ENCODE data around the gene THTPA. TPM values are rescaled to one million over a fixed set of nuclear protein-coding genes. Genes with fewer than 3 reads are reported as not detected.

THTPA gene
- total RNA-seq, 1 donor from 2014 or later: 11.8 TPM

DNA sequence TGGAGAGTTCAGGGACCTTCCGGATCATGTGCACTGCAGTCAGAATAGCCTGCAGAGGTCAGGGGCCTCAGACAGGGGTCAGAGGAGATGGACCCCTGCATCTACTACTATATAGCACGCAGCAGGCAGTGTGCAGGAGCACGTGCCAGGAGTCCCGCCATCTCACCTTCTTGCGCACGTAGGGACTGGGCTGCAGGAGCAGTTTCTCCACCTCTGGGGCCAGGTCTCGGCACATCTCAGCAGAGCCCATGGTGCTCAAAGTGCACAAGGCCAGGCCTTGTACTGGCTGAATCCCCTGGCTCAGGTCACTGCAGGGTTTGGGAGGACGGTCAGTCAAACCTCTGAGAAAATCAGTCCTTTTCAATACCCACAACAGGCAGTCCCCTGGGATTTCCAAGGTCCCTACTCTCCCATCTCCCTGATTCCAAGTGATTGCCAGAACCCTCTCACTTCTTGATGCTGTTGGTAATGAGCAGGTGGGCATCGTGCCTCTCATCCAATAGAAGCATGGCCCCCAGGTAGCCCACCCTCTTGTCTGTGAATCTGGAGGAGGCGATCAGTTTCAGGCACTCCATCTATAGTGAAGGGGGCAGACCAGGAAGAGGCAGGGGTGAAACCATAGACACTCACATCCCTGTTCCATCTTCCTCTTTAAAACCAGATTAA lies 10.2 kb downstream of the THTPA start:
- H3K9me3 Mint-ChIP-seq (ENCODE audit: low read depth): no peaks in the 10 kb centered on the region
- H3K27ac Mint-ChIP-seq (ENCODE audit: unreplicated experiment): no peak overlapping the region
- peak; percentile 79 for DNase-seq (ENCODE audit: low spot score)

DNA sequence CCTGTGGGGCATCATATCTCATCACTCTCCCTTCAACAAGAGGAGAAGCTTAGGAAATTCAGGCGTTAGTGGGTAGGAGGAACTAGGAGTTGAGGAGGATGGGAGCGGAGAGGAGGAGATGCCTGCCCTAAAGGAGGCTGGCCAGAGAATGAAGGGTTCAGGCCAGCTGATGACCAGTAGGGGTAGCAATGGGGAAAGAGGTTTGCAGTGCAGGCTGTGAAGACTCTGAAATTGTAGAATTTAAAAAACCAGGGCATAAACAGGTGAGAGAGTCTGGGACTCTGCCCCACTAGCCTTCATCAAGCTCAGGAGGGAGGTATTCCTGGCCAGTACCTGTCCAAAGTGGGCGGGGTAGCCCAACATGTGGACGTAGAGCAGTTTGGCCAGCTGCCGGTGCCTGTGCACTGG lies 10.7 kb downstream of the THTPA start:
- peaks cover 9% of the 10 kb centered on the region for H3K27me3 Mint-ChIP-seq (ENCODE audit: low read depth)
- H3K9me3 Mint-ChIP-seq (ENCODE audit: low read depth): no peaks in the 10 kb centered on the region
- no peaks in the 10 kb centered on the region for H3K36me3 Mint-ChIP-seq (ENCODE audit: low read depth)
- H3K27ac Mint-ChIP-seq (ENCODE audit: unreplicated experiment): no peak overlapping the region
- H3K4me1 Mint-ChIP-seq (ENCODE audit: low read depth): peaks cover 21% of the 10 kb centered on the region
- TF ChIP-seq, protein P1, sequence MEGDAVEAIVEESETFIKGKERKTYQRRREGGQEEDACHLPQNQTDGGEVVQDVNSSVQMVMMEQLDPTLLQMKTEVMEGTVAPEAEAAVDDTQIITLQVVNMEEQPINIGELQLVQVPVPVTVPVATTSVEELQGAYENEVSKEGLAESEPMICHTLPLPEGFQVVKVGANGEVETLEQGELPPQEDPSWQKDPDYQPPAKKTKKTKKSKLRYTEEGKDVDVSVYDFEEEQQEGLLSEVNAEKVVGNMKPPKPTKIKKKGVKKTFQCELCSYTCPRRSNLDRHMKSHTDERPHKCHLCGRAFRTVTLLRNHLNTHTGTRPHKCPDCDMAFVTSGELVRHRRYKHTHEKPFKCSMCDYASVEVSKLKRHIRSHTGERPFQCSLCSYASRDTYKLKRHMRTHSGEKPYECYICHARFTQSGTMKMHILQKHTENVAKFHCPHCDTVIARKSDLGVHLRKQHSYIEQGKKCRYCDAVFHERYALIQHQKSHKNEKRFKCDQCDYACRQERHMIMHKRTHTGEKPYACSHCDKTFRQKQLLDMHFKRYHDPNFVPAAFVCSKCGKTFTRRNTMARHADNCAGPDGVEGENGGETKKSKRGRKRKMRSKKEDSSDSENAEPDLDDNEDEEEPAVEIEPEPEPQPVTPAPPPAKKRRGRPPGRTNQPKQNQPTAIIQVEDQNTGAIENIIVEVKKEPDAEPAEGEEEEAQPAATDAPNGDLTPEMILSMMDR (IDR thresholded peaks at IDR 0.05): peak; percentile 67
- no peak for DNase-seq (ENCODE audit: low spot score)
- peak overlapping the region; percentile 97 for H3K4me3 Mint-ChIP-seq (ENCODE audit: unreplicated experiment)

More for the DNA sequence above, 10.2 kb downstream of the THTPA start:
- Mint-ChIP-seq H3K4me1 (ENCODE audit: low read depth) (peaks cover 21% of the 10 kb centered on the region), H3K27me3 (ENCODE audit: low read depth) (peaks cover 6% of the 10 kb centered on the region), H3K4me3 (ENCODE audit: unreplicated experiment) (peak overlapping the region; percentile 97), H3K36me3 (ENCODE audit: low read depth) (no peaks in the 10 kb centered on the region)
- TF ChIP-seq, protein P1 (IDR thresholded peaks at IDR 0.05): no peak

DNA sequence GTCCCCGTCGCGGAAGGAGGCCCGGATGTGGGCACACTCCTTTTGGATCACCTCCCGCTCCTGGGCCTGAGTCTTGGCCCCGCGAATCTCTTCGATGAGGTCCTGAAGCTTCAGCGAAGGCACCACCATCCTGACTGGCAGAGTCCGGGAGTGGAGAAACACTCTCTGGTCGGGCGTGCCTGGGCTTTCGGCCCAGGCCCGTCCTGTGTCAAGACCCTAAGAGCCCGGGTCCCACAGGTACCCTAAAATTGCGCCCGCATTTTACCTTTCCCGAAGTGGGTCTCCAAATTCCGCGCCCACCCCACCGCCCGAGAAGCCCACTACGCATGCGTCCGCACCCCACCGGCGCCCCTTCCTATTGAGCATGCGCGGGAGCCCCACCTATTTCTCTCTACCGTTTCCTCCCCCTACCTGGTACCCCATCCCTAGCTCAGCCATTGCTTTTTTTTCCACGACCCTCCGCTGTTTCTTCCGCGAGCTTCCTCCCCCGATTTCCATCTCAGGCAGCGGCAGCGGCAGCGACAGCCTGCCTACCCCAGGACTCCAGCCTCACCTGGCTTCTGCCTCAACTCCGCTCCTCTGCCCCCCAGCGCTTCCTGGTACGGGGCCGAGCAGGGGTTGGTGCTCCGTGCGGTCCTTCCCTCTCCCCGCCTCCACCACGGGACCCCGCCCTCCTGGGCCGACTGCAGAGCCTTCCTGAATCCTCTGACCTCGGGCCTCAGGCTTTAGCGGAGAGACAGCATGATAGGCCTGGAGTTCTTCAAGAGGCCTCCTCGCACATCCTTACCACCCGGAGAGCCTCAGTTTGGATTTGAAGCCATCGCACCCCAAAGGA lies 11.3 kb downstream of the THTPA start, which contains the start of gene AP1G2:
Gene AP1G2 (minus strand): TSS at position 606 of the 835 bp plus-strand sequence. CDS start 477 bp downstream, at position 129.
- Mint-ChIP-seq H3K27ac (ENCODE audit: unreplicated experiment) (peak within 1 kb of the TSS; percentile 73), H3K4me1 (ENCODE audit: low read depth) (peaks cover 21% of the 10 kb centered on the region), H3K27me3 (ENCODE audit: low read depth) (peaks cover 15% of the 10 kb centered on the region), H3K36me3 (ENCODE audit: low read depth) (no peaks in the 10 kb centered on the region), H3K9me3 (ENCODE audit: low read depth) (no peaks in the 10 kb centered on the region), H3K4me3 (ENCODE audit: unreplicated experiment) (peak within 1 kb of the TSS; percentile 97)
- DNase-seq (ENCODE audit: low spot score): peak; percentile 92
- TF ChIP-seq, protein P1 (IDR thresholded peaks at IDR 0.05): peak; percentile 45

DNA sequence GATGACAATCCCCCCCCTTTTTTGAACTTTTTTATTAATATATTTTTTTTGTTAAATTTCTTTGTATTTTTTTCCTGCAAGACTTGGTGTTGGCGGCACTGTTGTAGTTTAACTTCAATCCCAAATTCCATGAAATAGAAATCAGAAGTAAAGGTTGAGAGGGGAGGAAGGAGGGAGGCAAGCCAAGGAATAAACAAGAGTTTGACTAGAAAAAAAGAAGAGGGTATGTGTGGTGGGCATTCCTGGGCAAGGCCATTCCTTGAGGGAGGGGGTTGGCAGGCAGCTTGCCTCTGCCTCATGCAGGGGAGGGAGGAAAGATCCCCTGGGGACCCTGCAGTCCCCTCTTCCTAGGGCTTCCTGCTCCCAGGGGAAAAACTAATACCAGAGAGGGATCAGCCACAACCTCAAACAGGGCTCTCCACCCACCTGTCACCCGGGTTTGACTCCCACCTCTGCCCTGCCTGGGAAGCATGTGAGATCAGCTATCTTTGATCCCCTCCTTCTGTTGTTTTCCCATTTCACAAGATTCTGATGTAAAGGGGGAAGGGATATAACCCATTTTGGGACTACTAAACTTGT lies 12.0 kb downstream of the THTPA start:
- peaks cover 21% of the 10 kb centered on the region for H3K4me1 Mint-ChIP-seq (ENCODE audit: low read depth)
- TF ChIP-seq, protein P1 (IDR thresholded peaks at IDR 0.05): no peak
- peaks cover 21% of the 10 kb centered on the region for H3K27me3 Mint-ChIP-seq (ENCODE audit: low read depth)
- no peaks in the 10 kb centered on the region for H3K9me3 Mint-ChIP-seq (ENCODE audit: low read depth)
- DNase-seq (ENCODE audit: low spot score): no peak
- no peaks in the 10 kb centered on the region for H3K36me3 Mint-ChIP-seq (ENCODE audit: low read depth)
- H3K4me3 Mint-ChIP-seq (ENCODE audit: unreplicated experiment): peak overlapping the region; percentile 97
- H3K27ac Mint-ChIP-seq (ENCODE audit: unreplicated experiment): no peak overlapping the region

Data from chondrocyte (in vitro differentiated cells).